DOHH2 (cell line): ENCODE data around the gene KCNJ4.
"Not testable (repeated sequence)": the region's sequence is repeated elsewhere in the genome, so short reads cannot be mapped to it uniquely, and the experiment has no call there.

ENCODE experiments used
- H3F3A ChIP-seq: fragments of 200-600 bp; sonication (generic), shearing (Covaris generic); 2 replicates; pipeline ENCODE4 v1.6.0; 2016; ENCODE audit warnings: antibody characterized with exemption, mild to moderate bottlenecking; ENCODE audit not compliant: control insufficient read depth, insufficient read depth
- H3K27ac ChIP-seq: fragments of 200-600 bp; sonication (generic); 2 replicates; pipeline ENCODE4 v1.5.1; 2014; ENCODE audit warnings: low read depth, mild to moderate bottlenecking, low read length, moderate library complexity
- H3K27me3 ChIP-seq: fragments of 200-600 bp; sonication (generic); 2 replicates; pipeline ENCODE4 v1.6.1; 2014; ENCODE audit warnings: mild to moderate bottlenecking, low read length, mixed read lengths; ENCODE audit not compliant: control insufficient read depth
- H3K36me3 ChIP-seq: fragments of 200-600 bp; sonication (generic); 2 replicates; pipeline ENCODE4 v1.6.1; 2014; ENCODE audit warnings: mild to moderate bottlenecking, low read length, moderate library complexity, mixed read lengths; ENCODE audit not compliant: control insufficient read depth
- H3K4me1 ChIP-seq: fragments of 200-600 bp; sonication (generic); 2 replicates; pipeline ENCODE4 v1.6.1; 2014; ENCODE audit warnings: mild to moderate bottlenecking, low read length, mixed read lengths; ENCODE audit not compliant: control insufficient read depth
- H3K4me2 ChIP-seq: fragments of 200-600 bp; sonication (generic); 2 replicates; pipeline ENCODE4 v1.6.0; 2014; ENCODE audit warnings: mild to moderate bottlenecking, low read length, moderate library complexity
- H3K4me3 ChIP-seq: fragments of 200-600 bp; sonication (generic); 2 replicates; pipeline ENCODE4 v1.5.1; 2014; ENCODE audit warnings: mild to moderate bottlenecking, low read length, mixed read lengths
- H3K79me2 ChIP-seq: fragments of 200-600 bp; sonication (generic); 2 replicates; pipeline ENCODE4 v1.6.1; 2014; ENCODE audit warnings: mild to moderate bottlenecking, low read length, mixed read lengths; ENCODE audit not compliant: control insufficient read depth
- H3K9me2 ChIP-seq: fragments of 200-600 bp; sonication (generic); replicated peaks from 2 replicates; pipeline ENCODE4 v1.6.1; 2014; ENCODE audit warnings: mild to moderate bottlenecking, low read length, mixed read lengths; ENCODE audit not compliant: control insufficient read depth
- H3K9me3 ChIP-seq: fragments of 200-600 bp; sonication (generic); 2 replicates; pipeline ENCODE4 v1.6.1; 2014; ENCODE audit warnings: antibody characterized with exemption, low read length, mixed read lengths; ENCODE audit not compliant: control insufficient read depth, insufficient read depth
- H4K20me1 ChIP-seq: fragments of 200-600 bp; sonication (generic); 2 replicates; pipeline ENCODE4 v1.6.0; 2014; ENCODE audit warnings: low read depth, mild to moderate bottlenecking, antibody characterized with exemption, low read length, moderate library complexity; ENCODE audit not compliant: control insufficient read depth, insufficient read depth
- CTCF ChIP-seq: fragments of 200-600 bp; sonication (generic); IDR thresholded peaks from one replicate; pipeline ENCODE4 v1.5.1; 2014; ENCODE audit warnings: antibody characterized with exemption, mild to moderate bottlenecking, low read depth, low read length; ENCODE audit not compliant: poor library complexity, severe bottlenecking
- EZH2phosphoT487 ChIP-seq: fragments of 200-600 bp; sonication (generic); IDR thresholded peaks from 2 replicates; pipeline ENCODE4 v1.6.1; 2017; ENCODE audit warnings: borderline replicate concordance, mild to moderate bottlenecking, antibody characterized with exemption, low read length, moderate library complexity, mixed read lengths

KCNJ4 gene

GRCh38 chr22:38397189-38398085 is 57.6 kb downstream of the KCNJ4 start:
- peak overlapping the region; percentile 77 for H3K27ac ChIP-seq
- H3K4me1 ChIP-seq: peaks cover 49% of the 10 kb centered on the region
- no peaks in the 10 kb centered on the region for H3K9me2 ChIP-seq
- H3K4me2 ChIP-seq: peak overlapping the region; percentile 70
- no peaks in the 10 kb centered on the region for H3K36me3 ChIP-seq
- H4K20me1 ChIP-seq: no peaks in the 10 kb centered on the region
- peaks cover 24% of the 10 kb centered on the region for H3F3A ChIP-seq
- TF ChIP-seq EZH2phosphoT487: no peak
- no peak for TF ChIP-seq CTCF
- H3K4me3 ChIP-seq: peak overlapping the region; percentile 91
- no peaks in the 10 kb centered on the region for H3K27me3 ChIP-seq
- H3K9me3 ChIP-seq: no peaks in the 10 kb centered on the region
- H3K79me2 ChIP-seq: peaks cover 48% of the 10 kb centered on the region

GRCh38 chr22:38396440-38397069 is 58.4 kb downstream of the KCNJ4 start:
- H3F3A ChIP-seq: peaks cover 24% of the 10 kb centered on the region
- H3K4me1 ChIP-seq: peaks cover 49% of the 10 kb centered on the region
- H3K4me3 ChIP-seq: peak overlapping the region; percentile 91
- not testable (repeated sequence) for H3K27me3 ChIP-seq, H3K9me2 ChIP-seq, H3K36me3 ChIP-seq, H4K20me1 ChIP-seq, H3K9me3 ChIP-seq
- peak overlapping the region; percentile 77 for H3K27ac ChIP-seq
- peaks cover 54% of the 10 kb centered on the region for H3K79me2 ChIP-seq
- peak overlapping the region; percentile 70 for H3K4me2 ChIP-seq

GRCh38 chr22:38395944-38396343 is 59.1 kb downstream of the KCNJ4 start:
- H3K79me2 ChIP-seq: peaks cover 60% of the 10 kb centered on the region
- not testable (repeated sequence) for H3K9me3 ChIP-seq, H3K9me2 ChIP-seq, H4K20me1 ChIP-seq, H3K36me3 ChIP-seq, H3K27me3 ChIP-seq
- peaks cover 51% of the 10 kb centered on the region for H3K4me1 ChIP-seq
- H3K4me2 ChIP-seq: peak overlapping the region; percentile 70
- peak overlapping the region; percentile 77 for H3K27ac ChIP-seq
- peak overlapping the region; percentile 91 for H3K4me3 ChIP-seq
- H3F3A ChIP-seq: peaks cover 24% of the 10 kb centered on the region

- Histone ChIP-seq H3F3A (peaks cover 21% of the 10 kb centered on the region), H3K79me2 (peaks cover 68% of the 10 kb centered on the region), H3K4me3 (peak overlapping the region; percentile 91), H3K4me1 (peaks cover 59% of the 10 kb centered on the region), H3K4me2 (peak overlapping the region; percentile 70), H3K27ac (peak overlapping the region; percentile 77)
- H3K36me3 ChIP-seq, H4K20me1 ChIP-seq, H3K9me3 ChIP-seq, H3K27me3 ChIP-seq, H3K9me2 ChIP-seq: not testable (repeated sequence)
Measured at GRCh38 chr22:38394929-38395624, 59.9 kb downstream of the KCNJ4 start.

GRCh38 chr22:38389428-38389818 is 65.6 kb downstream of the KCNJ4 start:
- H3K27me3 ChIP-seq, H3K9me3 ChIP-seq, H3K9me2 ChIP-seq, H3K36me3 ChIP-seq, H3K27ac ChIP-seq, H3F3A ChIP-seq, H4K20me1 ChIP-seq: not testable (repeated sequence)
- Histone ChIP-seq H3K79me2 (peaks cover 68% of the 10 kb centered on the region), H3K4me1 (peaks cover 51% of the 10 kb centered on the region), H3K4me2 (peak overlapping the region; percentile 30; the same call in 1 of the 2 replicates), H3K4me3 (peak overlapping the region; percentile 10; the same call in 1 of the 2 replicates)

- H3F3A ChIP-seq, H3K9me2 ChIP-seq, H3K27me3 ChIP-seq, H4K20me1 ChIP-seq, H3K27ac ChIP-seq, H3K9me3 ChIP-seq, H3K36me3 ChIP-seq: not testable (repeated sequence)
- Histone ChIP-seq H3K79me2 (peaks cover 63% of the 10 kb centered on the region), H3K4me3 (peak overlapping the region; percentile 10; the same call in 1 of the 2 replicates), H3K4me2 (peak overlapping the region; percentile 30; the same call in 1 of the 2 replicates), H3K4me1 (peaks cover 45% of the 10 kb centered on the region)
Measured at GRCh38 chr22:38388506-38389427, 66.2 kb downstream of the KCNJ4 start.
